HEK293T (cell line): ENCODE measurements around the gene ZNF831.

ENCODE experiments used
- ARNT ChIP-seq: fragments of 450-650 bp; IDR thresholded peaks from 2 replicates; pipeline ENCODE4 v1.6.1; 2017; ENCODE audit warnings: mild to moderate bottlenecking
- SP1 ChIP-seq: fragments of 450-650 bp; IDR thresholded peaks from 2 replicates; pipeline ENCODE4 v1.6.1; 2017

GRCh38 chr20:59164686-59165391 is 1.2 kb downstream of the ZNF831 start:
- TF ChIP-seq ARNT (no peak), SP1 (no peak)
